ENCODE measurements around the gene RAI1.
A peak's percentile ranks its signal among the peaks of the same experiment; 100 is the strongest.

DNA sequence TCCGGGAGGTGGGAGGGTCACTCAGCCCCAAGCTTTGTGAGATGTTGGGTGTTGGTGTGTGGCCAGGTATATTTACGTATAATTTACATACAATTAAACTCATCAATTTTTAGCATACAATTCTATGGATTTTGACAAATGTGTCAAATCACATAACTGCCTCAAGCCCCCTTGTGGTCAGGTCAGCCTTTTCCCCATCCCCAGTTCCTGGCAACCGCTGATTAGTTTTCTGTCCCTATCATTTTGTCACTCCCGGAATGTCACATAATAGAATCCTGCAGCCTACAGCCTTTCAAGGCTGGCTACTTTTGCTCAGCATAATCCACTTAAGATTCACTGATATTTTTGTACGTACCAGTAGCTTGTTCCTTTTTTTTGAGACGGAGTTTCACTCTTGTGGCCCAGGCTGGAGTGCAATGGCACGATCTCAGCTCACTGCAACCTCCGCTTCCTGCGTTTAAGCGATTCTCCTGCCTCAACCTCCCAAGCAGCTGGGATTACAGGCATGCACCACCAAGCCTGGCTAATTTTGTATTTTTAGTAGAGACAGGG, 19.3 kb upstream of the RAI1 start:
- TF ChIP-seq, protein P1, sequence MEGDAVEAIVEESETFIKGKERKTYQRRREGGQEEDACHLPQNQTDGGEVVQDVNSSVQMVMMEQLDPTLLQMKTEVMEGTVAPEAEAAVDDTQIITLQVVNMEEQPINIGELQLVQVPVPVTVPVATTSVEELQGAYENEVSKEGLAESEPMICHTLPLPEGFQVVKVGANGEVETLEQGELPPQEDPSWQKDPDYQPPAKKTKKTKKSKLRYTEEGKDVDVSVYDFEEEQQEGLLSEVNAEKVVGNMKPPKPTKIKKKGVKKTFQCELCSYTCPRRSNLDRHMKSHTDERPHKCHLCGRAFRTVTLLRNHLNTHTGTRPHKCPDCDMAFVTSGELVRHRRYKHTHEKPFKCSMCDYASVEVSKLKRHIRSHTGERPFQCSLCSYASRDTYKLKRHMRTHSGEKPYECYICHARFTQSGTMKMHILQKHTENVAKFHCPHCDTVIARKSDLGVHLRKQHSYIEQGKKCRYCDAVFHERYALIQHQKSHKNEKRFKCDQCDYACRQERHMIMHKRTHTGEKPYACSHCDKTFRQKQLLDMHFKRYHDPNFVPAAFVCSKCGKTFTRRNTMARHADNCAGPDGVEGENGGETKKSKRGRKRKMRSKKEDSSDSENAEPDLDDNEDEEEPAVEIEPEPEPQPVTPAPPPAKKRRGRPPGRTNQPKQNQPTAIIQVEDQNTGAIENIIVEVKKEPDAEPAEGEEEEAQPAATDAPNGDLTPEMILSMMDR (conservative IDR thresholded peaks at IDR 0.05; ENCODE audit: low read depth, low read length), result peak; percentile 41
- TF ChIP-seq EZH2 (IDR thresholded peaks at IDR 0.05; ENCODE audit: borderline replicate concordance, low read depth, low read length, poor library complexity, severe bottlenecking), result no peak
